ENCODE measurements around the gene ALOX15B.

DNA sequence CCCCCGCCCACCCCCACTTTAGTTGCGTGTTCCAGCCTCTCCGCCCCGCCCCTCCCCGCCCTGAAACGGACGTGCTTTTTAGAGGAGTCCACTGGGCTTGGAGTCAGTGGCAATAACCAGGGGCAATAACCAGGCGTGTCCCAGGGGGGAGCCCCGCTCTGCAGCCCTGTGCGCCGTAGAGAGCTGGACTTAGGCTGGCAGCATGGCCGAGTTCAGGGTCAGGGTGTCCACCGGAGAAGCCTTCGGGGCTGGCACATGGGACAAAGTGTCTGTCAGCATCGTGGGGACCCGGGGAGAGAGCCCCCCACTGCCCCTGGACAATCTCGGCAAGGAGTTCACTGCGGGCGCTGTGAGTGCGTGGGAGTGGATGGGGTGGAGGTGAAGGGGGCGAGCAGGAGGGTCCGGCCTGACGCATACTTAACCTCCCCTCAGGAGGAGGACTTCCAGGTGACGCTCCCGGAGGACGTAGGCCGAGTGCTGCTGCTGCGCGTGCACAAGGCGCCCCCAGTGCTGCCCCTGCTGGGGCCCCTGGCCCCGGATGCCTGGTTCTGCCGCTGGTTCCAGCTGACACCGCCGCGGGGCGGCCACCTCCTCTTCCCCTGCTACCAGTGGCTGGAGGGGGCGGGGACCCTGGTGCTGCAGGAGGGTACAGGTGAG lies at the start of gene ALOX15B:
- TF ChIP-seq, protein P1, sequence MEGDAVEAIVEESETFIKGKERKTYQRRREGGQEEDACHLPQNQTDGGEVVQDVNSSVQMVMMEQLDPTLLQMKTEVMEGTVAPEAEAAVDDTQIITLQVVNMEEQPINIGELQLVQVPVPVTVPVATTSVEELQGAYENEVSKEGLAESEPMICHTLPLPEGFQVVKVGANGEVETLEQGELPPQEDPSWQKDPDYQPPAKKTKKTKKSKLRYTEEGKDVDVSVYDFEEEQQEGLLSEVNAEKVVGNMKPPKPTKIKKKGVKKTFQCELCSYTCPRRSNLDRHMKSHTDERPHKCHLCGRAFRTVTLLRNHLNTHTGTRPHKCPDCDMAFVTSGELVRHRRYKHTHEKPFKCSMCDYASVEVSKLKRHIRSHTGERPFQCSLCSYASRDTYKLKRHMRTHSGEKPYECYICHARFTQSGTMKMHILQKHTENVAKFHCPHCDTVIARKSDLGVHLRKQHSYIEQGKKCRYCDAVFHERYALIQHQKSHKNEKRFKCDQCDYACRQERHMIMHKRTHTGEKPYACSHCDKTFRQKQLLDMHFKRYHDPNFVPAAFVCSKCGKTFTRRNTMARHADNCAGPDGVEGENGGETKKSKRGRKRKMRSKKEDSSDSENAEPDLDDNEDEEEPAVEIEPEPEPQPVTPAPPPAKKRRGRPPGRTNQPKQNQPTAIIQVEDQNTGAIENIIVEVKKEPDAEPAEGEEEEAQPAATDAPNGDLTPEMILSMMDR (conservative IDR thresholded peaks at IDR 0.05; ENCODE audit: low read length) = no peak
- no peak for TF ChIP-seq EZH2phosphoT487 (IDR thresholded peaks at IDR 0.05; ENCODE audit: borderline replicate concordance)

Data from Loucy (cell line).